HS-27A (cell line): Measurements from ENCODE around the gene NLGN4X.

Experiments used
- DNase-seq: peaks from one replicate; pipeline ENCODE4 v3.0.0-alpha.2; 2012; ENCODE audit warnings: low read depth, missing footprints

The NLGN4X gene

GRCh38 chrX:6228720-6229119 lies at the start of gene NLGN4X:
TSS of gene NLGN4X (minus strand) at chrX:6228867. CDS start at chrX:6151466, 77,401 bp downstream.
- no peak for DNase-seq

- DNase-seq: no peak
Measured at GRCh38 chrX:6266041-6266440, 37.4 kb upstream of the NLGN4X start.

GRCh38 chrX:6262959-6263358 lies 34.3 kb upstream of the NLGN4X start:
- DNase-seq: no peak

- DNase-seq: no peak
Measured at GRCh38 chrX:6257025-6257424, 28.4 kb upstream of the NLGN4X start.

- DNase-seq: no peak
Measured at GRCh38 chrX:6244666-6245065, 16.0 kb upstream of the NLGN4X start.

GRCh38 chrX:6238576-6238975 lies 9.9 kb upstream of the NLGN4X start:
- no peak for DNase-seq

GRCh38 chrX:6227935-6228334 lies 732 bp downstream of the NLGN4X start:
- no peak for DNase-seq

GRCh38 chrX:6227453-6227835 lies 1.2 kb downstream of the NLGN4X start:
- DNase-seq: no peak

- DNase-seq: no peak
Measured at GRCh38 chrX:6226596-6227452, 1.8 kb downstream of the NLGN4X start.

- no peak for DNase-seq
Measured at GRCh38 chrX:6225911-6226595, 2.6 kb downstream of the NLGN4X start.

- no peak for DNase-seq
Measured at GRCh38 chrX:6225288-6225910, 3.3 kb downstream of the NLGN4X start.

GRCh38 chrX:6223516-6223915 lies 5.2 kb downstream of the NLGN4X start:
- DNase-seq: no peak

GRCh38 chrX:6210230-6210629 lies 18.4 kb downstream of the NLGN4X start:
- no peak for DNase-seq

GRCh38 chrX:6203462-6204215 lies 25.0 kb downstream of the NLGN4X start:
- DNase-seq: no peak

GRCh38 chrX:6199486-6199885 lies 29.2 kb downstream of the NLGN4X start:
- no peak for DNase-seq

- DNase-seq: no peak
Measured at GRCh38 chrX:6187256-6187655, 41.4 kb downstream of the NLGN4X start.

- DNase-seq: no peak
Measured at GRCh38 chrX:6184900-6185515, 43.7 kb downstream of the NLGN4X start.

- DNase-seq: no peak
Measured at GRCh38 chrX:6175914-6176313, 52.8 kb downstream of the NLGN4X start.

GRCh38 chrX:6170424-6170823 lies 58.2 kb downstream of the NLGN4X start:
- no peak for DNase-seq

GRCh38 chrX:6169407-6169806 lies 59.3 kb downstream of the NLGN4X start:
- no peak for DNase-seq

- DNase-seq: no peak
Measured at GRCh38 chrX:6163721-6164120, 64.9 kb downstream of the NLGN4X start.

GRCh38 chrX:6159468-6159867 lies 69.2 kb downstream of the NLGN4X start:
- DNase-seq: no peak
